Muscle of arm (tissue), 14 donors: ENCODE data around the gene CDK15. TPM values are rescaled to one million over a fixed set of nuclear protein-coding genes. Genes with fewer than 3 reads are reported as not detected.
A peak's percentile ranks its signal among the peaks of the same experiment; 100 is the strongest.
"Not testable (repeated sequence)": the region's sequence is repeated elsewhere in the genome, so short reads cannot be mapped to it uniquely, and the experiment has no call there.

Experiments
- DNase-seq: peaks from one replicate; pipeline ENCODE4 v3.0.0-alpha.2; 2013
- long read RNA-seq, 11 donors: transcript quantifications; one replicate each; lab custom pipeline, GENCODE V29; 2026
- polyA plus RNA-seq, 12 donors: library from polyadenylated mRNA; unstranded; fragments of 120-200 nt; gene quantifications; one replicate each; pipeline ENCODE4 v1.2.1, GENCODE V29; 2013; ENCODE audit not compliant: insufficient read length in 12 of 12

Gene CDK15
- 1 to 10 TPM in 8 of 12 donors, under 1 TPM in 2, not detected in 2; 0.71 to 2.1 (median 1.5) TPM for polyA plus RNA-seq
- long read RNA-seq, donor 1, result 0 reads
- long read RNA-seq, donor 2, result 0 reads
- long read RNA-seq, donor 3, result 0 reads
- long read RNA-seq, donor 4, result 0 reads
- long read RNA-seq, donor 5, result 0 reads
- long read RNA-seq, donor 6, result 0 reads
- long read RNA-seq, donor 7, result 0 reads
- long read RNA-seq, donor 8, result 0 reads
- long read RNA-seq, donor 9, result 0 reads
- long read RNA-seq, donor 10, result 0 reads
- long read RNA-seq, donor 11, result 0 reads

GRCh38 chr2:201806442-201807170, at the start of gene CDK15:
Gene CDK15 (plus strand): TSS chr2:201806537. CDS start chr2:201806665, 128 bp downstream.
- DNase-seq, result peak; percentile 28

- DNase-seq, result no peak
Observed at GRCh38 chr2:201758234-201758633, 48.1 kb upstream of the CDK15 start.

- DNase-seq, result no peak
Observed at GRCh38 chr2:201758873-201759272, 47.5 kb upstream of the CDK15 start.

- no peak for DNase-seq
Observed at GRCh38 chr2:201759567-201759966, 46.8 kb upstream of the CDK15 start.

- no peak for DNase-seq
Observed at GRCh38 chr2:201761101-201761500, 45.2 kb upstream of the CDK15 start.

- DNase-seq, result not testable (repeated sequence)
Observed at GRCh38 chr2:201764469-201764868, 41.9 kb upstream of the CDK15 start.

GRCh38 chr2:201765799-201766198, 40.5 kb upstream of the CDK15 start:
- no peak for DNase-seq

- DNase-seq, result no peak
Observed at GRCh38 chr2:201768918-201769317, 37.4 kb upstream of the CDK15 start.

GRCh38 chr2:201769666-201770373, 36.5 kb upstream of the CDK15 start:
- DNase-seq, result no peak

- DNase-seq, result no peak
Observed at GRCh38 chr2:201773990-201774389, 32.3 kb upstream of the CDK15 start.

- DNase-seq, result no peak
Observed at GRCh38 chr2:201774546-201774945, 31.8 kb upstream of the CDK15 start.

GRCh38 chr2:201775326-201775725, 31.0 kb upstream of the CDK15 start:
- no peak for DNase-seq

- DNase-seq, result no peak
Observed at GRCh38 chr2:201777043-201777442, 29.3 kb upstream of the CDK15 start.

- no peak for DNase-seq
Observed at GRCh38 chr2:201777869-201778268, 28.5 kb upstream of the CDK15 start.

GRCh38 chr2:201779901-201780673, 26.2 kb upstream of the CDK15 start:
- DNase-seq, result no peak

- peak; percentile 96 for DNase-seq
Observed at GRCh38 chr2:201780674-201781493, 25.5 kb upstream of the CDK15 start, which contains the start of gene ALS2. Gene ALS2 (minus strand): TSS chr2:201780933. CDS start chr2:201768885, 12,048 bp downstream.

GRCh38 chr2:201781557-201782051, 24.7 kb upstream of the CDK15 start:
- peak; percentile 23 for DNase-seq

- DNase-seq, result no peak
Observed at GRCh38 chr2:201784563-201784962, 21.8 kb upstream of the CDK15 start.

- no peak for DNase-seq
Observed at GRCh38 chr2:201785135-201785534, 21.2 kb upstream of the CDK15 start.

- no peak for DNase-seq
Observed at GRCh38 chr2:201786471-201786870, 19.9 kb upstream of the CDK15 start.

GRCh38 chr2:201788371-201788770, 18.0 kb upstream of the CDK15 start:
- no peak for DNase-seq
